ENCODE results near the gene DPCD.
"Not testable (repeated sequence)": the region's sequence is repeated elsewhere in the genome, so short reads cannot be mapped to it uniquely, and the experiment has no call there.

The DPCD gene

GRCh38 chr10:101623528-101623927 lies 35.4 kb downstream of the DPCD start:
- no peak for DNase-seq

GRCh38 chr10:101624526-101625102 lies 36.5 kb downstream of the DPCD start:
- peak; percentile 9 for DNase-seq

- no peak for DNase-seq
These were observed 37.8 kb downstream of the DPCD start for GRCh38 chr10:101625821-101626412.

- DNase-seq: no peak
These were observed 41.9 kb downstream of the DPCD start for GRCh38 chr10:101629837-101630632.

- DNase-seq: no peak
These were observed 42.5 kb downstream of the DPCD start for GRCh38 chr10:101630633-101630920.

- DNase-seq: no peak
These were observed 43.8 kb downstream of the DPCD start for GRCh38 chr10:101631821-101632475.

- not testable (repeated sequence) for DNase-seq
These were observed 45.4 kb downstream of the DPCD start for GRCh38 chr10:101633510-101633909.

- DNase-seq: no peak
These were observed 51.2 kb downstream of the DPCD start for GRCh38 chr10:101639141-101639900.

- no peak for DNase-seq
These were observed 55.4 kb downstream of the DPCD start for GRCh38 chr10:101643546-101643945.

- DNase-seq: no peak
These were observed 55.9 kb downstream of the DPCD start for GRCh38 chr10:101644002-101644401.

- no peak for DNase-seq
These were observed 57.5 kb downstream of the DPCD start for GRCh38 chr10:101645659-101646058.

GRCh38 chr10:101646364-101646763 lies 58.2 kb downstream of the DPCD start:
- no peak for DNase-seq

GRCh38 chr10:101647255-101647654 lies 59.1 kb downstream of the DPCD start:
- DNase-seq: no peak

GRCh38 chr10:101649525-101650085 lies 61.5 kb downstream of the DPCD start:
- no peak for DNase-seq

- no peak for DNase-seq
These were observed 62.7 kb downstream of the DPCD start for GRCh38 chr10:101650863-101651262.

GRCh38 chr10:101651336-101651735 lies 63.2 kb downstream of the DPCD start:
- DNase-seq: no peak

- no peak for DNase-seq
These were observed 65.4 kb downstream of the DPCD start for GRCh38 chr10:101653536-101653935.

- no peak for DNase-seq
These were observed 67.4 kb downstream of the DPCD start for GRCh38 chr10:101655570-101655969.

- no peak for DNase-seq
These were observed 68.8 kb downstream of the DPCD start for GRCh38 chr10:101656890-101657289.

GRCh38 chr10:101658975-101659374 lies 70.9 kb downstream of the DPCD start:
- DNase-seq: no peak
